Muscle of back (tissue), 11 donors: ENCODE data around the gene CTSD. TPM values are rescaled to one million over a fixed set of nuclear protein-coding genes. Genes with fewer than 3 reads are reported as not detected.

ENCODE experiments used
- DNase-seq, 3 donors: peaks; one replicate each; pipeline versions ENCODE4 v3.0.0 to v3.0.0-alpha.2; 2013
- polyA plus RNA-seq, 10 donors: library from polyadenylated mRNA; unstranded; fragments of 120-200 nt; gene quantifications; one replicate each; pipeline ENCODE4 v1.2.1, GENCODE V29; 2013; ENCODE audit not compliant: insufficient read length in 10 of 10

The CTSD gene
- polyA plus RNA-seq, 10 donors, result 72.0 to 110 (median 89.6) TPM

GRCh38 chr11:1756791-1757771 is 6.6 kb downstream of the CTSD start:
- no peak for DNase-seq

GRCh38 chr11:1755692-1756561 is 7.8 kb downstream of the CTSD start:
- DNase-seq, result no peak

- no peak for DNase-seq
Observed at GRCh38 chr11:1755344-1755691, 8.4 kb downstream of the CTSD start.

- DNase-seq, result no peak
Observed at GRCh38 chr11:1754376-1755150, 9.2 kb downstream of the CTSD start.

GRCh38 chr11:1753929-1754305 is 9.8 kb downstream of the CTSD start:
- no peak for DNase-seq

- no peak for DNase-seq
Observed at GRCh38 chr11:1753229-1753928, 10.3 kb downstream of the CTSD start.

- no peak for DNase-seq
Observed at GRCh38 chr11:1752907-1753228, 10.9 kb downstream of the CTSD start.

- DNase-seq, result no peak
Observed at GRCh38 chr11:1751999-1752906, 11.5 kb downstream of the CTSD start.

GRCh38 chr11:1751531-1751921 is 12.2 kb downstream of the CTSD start:
- DNase-seq, result no peak

- DNase-seq, result no peak
Observed at GRCh38 chr11:1750840-1751530, 12.7 kb downstream of the CTSD start.

GRCh38 chr11:1750481-1750839 is 13.3 kb downstream of the CTSD start, which contains the start of gene IFITM10:
Gene IFITM10, minus strand, starts transcription at chr11:1750595. Its CDS starts 153 bp downstream, at chr11:1750442.
- no peak for DNase-seq

- peak in 1 of 3 donors; percentile 68 for DNase-seq
Observed at GRCh38 chr11:1749395-1750351, 14.1 kb downstream of the CTSD start.

- DNase-seq, result peak in 1 of 3 donors; percentile 33
Observed at GRCh38 chr11:1748636-1749394, 14.9 kb downstream of the CTSD start.

GRCh38 chr11:1747753-1748635 is 15.7 kb downstream of the CTSD start:
- no peak for DNase-seq

- DNase-seq, result no peak
Observed at GRCh38 chr11:1746956-1747752, 16.6 kb downstream of the CTSD start.

GRCh38 chr11:1746511-1746931 is 17.2 kb downstream of the CTSD start:
- DNase-seq, result peak in 1 of 3 donors; percentile 30
